HG03025 (cell line): ENCODE measurements around the gene ZNF483.
"Not testable (repeated sequence)": the region's sequence is repeated elsewhere in the genome, so short reads cannot be mapped to it uniquely, and the experiment has no call there.

Source experiments
- ATAC-seq: cut with Tn5 transposase; IDR thresholded peaks from one replicate; pipeline ENCODE4 v1.9.1; 2021; ENCODE audit warnings: mild to moderate bottlenecking, moderate library complexity; ENCODE audit not compliant: unreplicated experiment, low FRiP score

Gene ZNF483

DNA sequence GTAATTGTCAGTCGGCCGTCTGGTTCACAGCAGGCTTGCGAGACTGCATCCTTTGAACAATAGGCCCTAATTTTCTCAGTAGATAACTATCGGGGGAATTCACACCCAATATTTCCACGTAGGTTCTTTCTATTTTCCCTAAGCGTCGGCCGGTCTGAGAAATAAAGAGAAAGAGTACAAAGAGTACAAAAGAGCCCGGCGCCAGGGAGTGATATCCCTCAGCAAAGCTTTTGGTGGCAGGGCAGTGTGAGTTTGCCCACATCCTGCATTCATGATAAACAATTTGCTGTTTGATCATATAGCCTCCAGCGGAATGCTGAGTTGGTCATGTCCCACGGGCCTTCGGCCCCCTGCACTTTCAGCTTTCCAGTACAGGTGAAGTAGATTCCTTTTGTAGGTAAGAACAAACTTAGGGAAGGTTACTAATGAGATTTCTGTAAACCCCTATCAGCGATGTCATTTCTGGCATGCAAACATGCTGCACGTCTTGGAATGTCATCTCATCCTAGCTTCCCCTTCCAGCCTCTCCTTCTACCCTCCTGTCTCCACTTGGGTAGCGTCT lies 79.2 kb downstream of the ZNF483 start:
- ATAC-seq: no peak

DNA sequence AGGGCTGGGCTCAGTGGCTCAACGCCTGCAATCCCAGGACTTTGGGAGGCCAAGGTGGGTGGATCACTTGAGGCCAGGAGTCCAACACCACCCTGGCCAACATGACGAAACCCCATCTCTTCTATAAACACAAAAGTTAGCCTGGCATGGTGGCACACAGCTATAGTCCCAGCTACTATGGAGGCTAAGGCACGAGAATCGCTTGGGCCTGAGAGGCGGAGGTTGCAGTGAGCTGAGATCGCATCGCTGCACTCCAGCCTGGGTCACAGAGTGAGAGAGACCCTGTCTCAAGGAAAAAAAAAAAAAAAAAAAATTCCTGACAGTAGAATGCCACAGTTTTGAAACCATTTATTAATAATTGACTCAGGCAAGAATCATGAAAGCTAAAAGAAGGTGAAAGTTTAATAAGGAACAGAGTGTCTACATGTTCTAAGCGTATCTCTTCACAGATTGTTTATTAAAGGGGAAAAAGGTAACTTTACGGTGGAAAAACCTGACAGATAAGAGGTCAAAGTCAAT lies 80.1 kb downstream of the ZNF483 start:
- no peak for ATAC-seq

DNA sequence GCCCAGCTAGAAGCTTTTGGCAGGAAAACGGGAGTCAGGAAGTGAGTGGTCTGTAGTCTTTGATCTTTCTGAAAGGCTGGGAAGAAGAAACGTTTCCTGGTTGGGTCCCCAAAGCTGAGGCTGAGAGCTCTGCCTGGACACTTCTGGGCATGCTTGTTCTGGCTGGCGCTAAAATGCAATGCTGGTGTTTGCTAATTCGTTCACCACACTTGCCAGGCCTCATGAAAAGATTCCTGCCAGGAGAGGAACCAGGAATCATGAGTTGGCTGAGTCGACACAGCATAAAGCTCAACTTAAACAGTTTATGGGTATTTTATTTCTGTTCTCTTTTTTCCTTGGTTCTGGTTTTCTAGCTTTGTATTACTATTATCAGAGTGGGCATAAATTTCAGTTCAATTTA lies 85.2 kb downstream of the ZNF483 start:
- ATAC-seq: no peak

DNA sequence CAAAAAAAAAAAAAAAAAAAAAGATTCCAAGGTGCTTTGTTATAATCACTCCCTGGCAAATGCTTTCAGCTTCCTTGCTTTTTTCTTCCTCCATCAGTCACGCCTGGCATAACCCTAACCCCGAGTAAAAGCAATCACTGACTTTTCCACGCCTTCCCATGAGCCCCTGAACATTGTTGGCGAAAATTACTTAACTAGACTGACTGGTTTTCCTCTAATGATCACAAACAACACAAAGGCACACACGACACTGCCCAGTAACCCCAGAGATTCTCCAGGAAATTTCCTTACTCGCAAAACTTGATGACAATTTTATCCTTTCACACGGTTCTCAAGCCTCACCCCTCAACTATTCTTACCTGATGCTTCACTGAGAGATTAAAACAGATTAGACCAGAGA lies 85.9 kb downstream of the ZNF483 start:
- ATAC-seq: no peak

DNA sequence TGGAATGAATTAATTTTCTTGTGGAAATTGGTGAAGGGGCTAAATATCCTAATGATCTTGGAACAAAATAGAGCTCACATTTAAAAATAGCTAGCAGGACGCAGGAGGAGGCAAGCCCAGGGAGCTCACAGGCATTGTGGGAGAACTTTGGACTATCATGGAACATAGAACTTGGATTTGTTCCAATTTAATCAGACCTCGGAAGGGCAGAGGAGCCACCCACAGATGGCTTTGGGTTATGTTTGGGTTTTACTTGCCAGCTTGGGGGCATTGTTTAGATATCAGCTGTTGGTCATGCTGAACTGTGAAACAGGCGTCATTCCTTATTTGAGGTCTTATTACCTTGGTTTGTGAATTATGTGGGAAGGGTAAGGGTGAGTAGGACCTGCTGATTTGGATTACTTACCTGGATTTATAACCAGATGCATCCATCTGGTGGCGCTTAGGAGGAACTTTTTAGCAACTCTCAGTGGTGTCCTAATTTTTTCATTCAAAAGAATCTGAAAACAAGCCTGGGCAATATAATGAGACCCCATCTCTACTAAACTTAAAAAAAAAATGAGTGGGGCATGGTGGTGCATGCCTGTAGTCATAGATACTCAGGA lies 88.6 kb downstream of the ZNF483 start:
- ATAC-seq: no peak

DNA sequence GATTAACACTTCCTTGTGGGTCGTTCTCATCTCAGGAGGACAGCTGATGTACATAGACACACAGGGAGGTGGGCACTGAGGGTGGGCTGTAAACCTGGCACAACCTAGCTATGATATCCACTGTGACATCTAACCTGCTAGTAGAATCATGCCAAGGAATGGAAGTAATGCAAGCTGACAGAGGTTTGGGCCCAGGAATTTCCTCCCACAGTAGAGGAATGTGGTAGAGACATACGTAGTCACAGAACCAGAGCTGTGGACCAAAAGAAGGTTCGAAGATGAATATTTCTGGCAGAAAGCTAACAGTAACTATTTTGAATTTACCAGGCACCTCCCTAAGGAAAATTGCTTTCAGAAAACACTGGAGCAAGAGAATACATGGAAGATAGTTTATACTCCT lies 90.9 kb downstream of the ZNF483 start:
- no peak for ATAC-seq

DNA sequence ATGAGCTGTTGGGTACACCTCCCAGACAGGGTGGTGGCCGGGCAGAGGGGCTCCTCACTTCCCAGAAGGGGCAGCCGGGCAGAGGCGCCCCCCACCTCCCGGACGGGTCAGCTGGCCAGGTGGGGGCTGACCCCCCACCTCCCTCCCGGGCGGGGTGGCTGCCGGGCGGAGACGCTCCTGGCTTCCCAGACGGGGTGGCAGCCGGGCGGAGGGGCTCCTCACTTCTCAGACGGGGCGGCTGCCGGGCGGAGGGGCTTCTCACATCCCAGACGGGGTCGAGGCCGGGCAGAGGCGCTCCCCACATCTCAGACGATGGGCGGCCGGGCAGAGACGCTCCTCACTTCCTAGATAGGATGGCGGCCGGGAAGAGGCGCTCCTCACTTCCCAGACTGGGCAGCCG lies 92.4 kb downstream of the ZNF483 start:
- not testable (repeated sequence) for ATAC-seq

DNA sequence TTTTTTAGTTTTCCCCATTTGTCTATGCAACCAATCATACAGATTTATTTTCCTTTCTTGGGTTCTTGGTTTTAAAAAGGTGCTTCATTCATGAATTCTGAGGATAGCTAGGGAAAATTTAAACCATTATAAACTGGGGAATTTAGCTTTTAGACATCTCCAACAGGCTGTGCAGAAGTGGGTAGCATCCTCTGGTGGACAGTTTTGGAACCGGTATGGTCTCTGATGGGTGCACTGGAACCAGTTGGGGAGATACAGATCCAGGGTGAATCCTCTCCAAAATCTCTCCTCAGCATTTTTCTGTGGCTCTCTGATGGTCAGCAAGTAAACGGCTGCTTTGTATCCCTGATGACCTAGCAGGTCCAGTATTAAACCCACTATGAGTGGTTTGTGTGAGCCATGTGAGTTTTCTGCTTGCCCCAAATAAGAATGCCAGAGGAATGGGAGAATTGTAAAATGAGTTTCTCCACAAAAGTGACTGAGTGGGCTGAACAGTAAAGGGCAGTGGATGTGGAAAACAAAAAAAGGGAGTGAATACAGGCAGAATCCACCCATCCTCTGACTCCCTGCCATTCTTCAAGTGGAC lies 97.0 kb downstream of the ZNF483 start:
- no peak for ATAC-seq

DNA sequence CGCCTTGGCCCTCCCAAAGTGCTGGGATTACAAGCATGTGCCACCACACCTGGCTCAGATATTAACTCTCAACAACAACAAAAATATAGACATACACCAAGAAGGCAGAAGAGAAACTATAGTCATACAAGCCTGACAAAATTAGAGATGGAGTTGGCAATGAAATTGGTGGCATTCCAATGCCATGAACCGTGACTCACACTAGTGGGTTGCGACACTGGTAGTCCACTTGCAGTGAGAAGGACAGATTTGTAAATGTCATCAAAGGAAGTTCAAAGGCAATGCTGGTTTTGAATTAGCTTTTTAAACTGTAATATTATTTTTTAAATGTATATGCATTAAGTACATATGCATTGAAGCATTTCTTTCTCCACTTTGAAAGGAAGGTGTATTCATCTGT lies 97.6 kb downstream of the ZNF483 start:
- no peak for ATAC-seq
